Activated naive CD4-positive, alpha-beta T cell (primary cell): ENCODE data around the gene PLPPR1.
"Not testable (repeated sequence)": the region's sequence is repeated elsewhere in the genome, so short reads cannot be mapped to it uniquely, and the experiment has no call there.

Source experiments
- DNase-seq, 4 experiments: peaks; one replicate each; lab custom pipeline; 2025; lab: John Stamatoyannopoulos, UW

The PLPPR1 gene

DNA sequence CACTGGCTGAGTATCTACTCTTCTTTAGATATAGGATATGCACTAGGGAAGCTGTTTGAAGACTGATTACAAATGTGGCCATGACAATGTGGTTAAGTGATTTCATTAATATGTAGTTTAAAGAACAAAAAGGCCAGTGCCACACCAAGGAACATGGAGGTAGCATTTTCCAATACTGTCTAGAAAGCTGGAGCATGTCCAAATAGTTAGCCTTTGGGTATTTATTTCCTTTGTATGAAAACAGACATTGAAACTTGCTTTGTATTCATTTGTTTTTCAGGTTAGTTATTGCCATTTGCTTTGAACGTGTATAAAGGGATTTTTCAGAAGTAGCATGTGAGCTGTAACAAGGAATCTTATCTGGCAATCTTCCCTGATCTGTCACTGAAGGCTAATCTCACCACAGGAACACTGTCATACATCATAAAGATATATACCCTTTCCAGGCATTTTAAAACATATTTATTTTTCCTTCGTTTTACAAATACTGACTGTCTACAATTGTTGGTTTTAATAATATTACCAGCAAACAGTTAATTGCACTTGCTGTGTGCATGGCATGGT lies 93.4 kb downstream of the PLPPR1 start:
- no peak for DNase-seq

DNA sequence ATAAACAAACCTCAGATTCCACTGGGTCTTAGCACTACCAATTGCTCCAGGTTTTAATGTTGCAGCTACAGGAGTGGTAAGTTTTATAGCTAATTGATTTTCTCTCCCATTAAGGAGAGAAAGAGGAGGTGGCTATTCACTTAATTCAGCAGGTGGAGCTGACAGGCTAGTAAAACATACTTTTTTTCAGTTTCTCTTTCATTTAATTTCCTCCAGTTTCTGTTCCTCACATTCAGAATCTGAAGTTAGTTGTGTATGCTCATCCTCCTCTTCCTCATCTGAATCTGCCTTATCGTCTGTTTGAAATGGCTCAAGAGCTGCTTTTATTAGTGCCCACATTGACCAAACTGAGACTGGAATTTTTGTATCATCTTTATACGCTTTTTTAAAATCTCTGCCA lies 98.0 kb downstream of the PLPPR1 start:
- DNase-seq = no peak

DNA sequence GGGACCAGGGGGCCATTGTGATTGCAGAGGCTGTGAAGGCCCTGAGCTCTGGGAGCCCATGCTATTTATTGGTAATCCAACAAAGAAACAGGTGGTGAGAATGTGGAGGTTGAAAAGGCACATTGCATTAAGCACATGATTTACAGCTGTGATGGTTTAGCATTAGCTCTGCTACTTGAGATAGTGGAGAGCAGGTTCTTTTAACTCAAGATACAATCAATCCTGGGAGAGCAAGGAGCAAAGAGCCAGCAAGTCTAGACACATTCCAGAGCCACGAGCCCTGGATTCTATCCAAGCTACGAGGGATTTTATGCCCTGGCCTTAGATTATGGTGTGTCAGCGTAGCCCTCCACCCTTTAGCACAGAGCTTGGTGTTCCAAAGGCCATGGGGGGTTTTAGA lies 98.8 kb downstream of the PLPPR1 start:
- not testable (repeated sequence) for DNase-seq

DNA sequence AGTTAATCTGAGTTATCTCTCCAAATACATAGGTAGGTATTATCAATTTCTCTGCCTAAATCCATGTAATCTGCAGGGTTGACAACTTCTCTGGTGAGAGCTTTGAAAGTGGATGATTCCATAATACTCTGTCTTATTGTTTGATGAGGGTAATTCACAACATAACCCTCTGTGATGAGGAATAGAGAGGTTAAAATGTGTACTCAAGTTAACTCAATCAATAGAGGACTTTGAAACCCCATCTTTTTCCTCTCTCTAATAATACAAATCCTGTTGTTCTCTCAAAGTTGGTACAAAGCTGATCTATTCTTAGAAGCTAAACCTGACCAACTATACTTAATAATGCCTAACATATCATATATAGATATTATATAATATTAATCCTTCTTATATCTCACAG lies 100.1 kb downstream of the PLPPR1 start:
- no peak for DNase-seq

DNA sequence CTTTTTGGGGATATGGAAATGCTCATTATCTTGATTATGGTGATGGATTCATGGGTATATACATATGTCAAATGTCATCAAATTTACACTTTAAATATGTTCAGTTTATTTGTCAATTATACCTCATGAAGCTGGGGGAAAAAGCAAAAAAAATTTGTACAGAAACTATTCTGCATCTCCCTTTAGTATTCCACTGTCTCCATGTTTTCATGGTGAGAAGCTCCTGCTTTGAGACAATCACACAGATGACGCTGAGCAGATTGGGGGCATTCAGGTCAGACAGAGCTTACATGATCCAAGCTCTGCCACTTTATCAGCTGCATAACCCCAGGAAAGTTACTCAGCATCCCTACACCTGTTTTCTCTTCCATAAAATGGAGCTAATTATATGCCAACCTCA lies 101.5 kb downstream of the PLPPR1 start:
- no peak for DNase-seq

DNA sequence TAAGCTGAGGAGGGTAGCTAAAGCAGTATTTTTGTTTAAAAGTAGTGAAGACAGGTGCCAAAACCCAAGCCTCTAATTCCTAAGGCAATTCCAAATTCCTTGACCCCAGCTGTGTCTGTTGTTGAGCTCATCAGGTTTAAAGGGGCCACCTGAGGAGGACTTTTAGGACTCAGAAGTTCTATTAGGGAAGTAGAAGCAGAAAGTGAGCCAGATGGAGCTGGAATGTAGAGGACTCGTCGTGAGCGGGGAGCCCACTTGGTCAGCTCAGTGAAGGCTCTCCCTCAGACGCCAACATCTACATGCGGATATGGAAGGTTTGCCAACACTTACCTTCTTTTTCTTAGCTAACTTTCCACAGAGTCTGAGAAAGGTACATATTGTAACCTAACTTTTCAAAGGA lies 102.8 kb downstream of the PLPPR1 start:
- no peak for DNase-seq

DNA sequence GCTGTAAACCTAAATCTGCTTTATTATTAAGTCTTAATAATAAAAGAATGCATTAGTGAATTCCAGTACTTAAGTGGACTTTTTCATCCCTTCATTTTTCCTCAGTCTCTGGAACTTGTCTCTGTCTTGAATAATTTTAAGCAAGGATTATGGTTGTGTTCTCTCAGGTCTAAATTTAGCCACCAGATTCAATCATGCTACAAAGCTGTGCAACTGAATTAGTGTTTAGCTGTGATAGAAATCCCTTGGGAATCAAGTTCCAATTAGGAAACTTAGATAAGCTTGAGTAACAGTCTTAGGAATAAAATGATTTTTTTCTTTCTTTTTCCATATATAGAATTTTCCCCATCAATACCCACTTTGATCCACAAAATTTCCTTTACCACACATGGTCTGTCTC lies 104.3 kb downstream of the PLPPR1 start:
- no peak for DNase-seq

DNA sequence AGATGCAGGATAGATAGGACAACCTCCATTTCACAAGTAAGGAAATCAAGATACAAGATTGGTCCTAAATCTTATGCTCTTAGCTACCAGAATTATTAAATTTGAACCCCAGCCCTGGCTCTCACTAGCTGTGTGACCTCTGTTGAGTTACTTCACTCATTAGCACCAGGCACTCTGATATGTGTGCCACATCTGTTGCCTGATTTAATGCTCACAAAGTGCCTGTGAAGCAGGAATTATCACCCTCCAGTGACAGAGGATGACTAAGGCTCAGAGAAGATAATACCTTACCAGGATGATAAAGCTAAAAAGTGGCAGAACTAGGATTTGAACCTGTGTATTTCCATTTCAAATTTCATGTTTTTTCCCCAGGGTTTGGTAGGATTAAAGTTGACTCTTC lies 110.0 kb downstream of the PLPPR1 start:
- DNase-seq = no peak

DNA sequence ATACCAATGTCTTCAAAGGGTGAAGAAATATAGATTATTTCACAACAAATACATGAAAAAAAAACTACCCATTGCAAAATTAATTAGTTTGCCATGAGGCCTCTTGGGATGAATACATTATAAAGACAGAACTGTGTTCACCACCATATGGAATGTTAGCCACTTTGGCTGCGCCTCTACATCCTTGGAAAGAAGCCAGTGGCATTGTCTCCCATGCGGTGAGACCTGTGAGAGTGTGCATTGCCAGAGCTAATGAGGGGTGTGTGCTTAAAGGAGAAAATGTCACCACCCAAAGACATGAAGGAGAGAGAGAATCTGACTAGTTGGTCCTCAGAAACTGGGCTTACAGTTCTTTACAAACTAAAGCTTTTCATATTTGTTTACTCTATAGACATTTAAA lies 110.6 kb downstream of the PLPPR1 start:
- DNase-seq = no peak

DNA sequence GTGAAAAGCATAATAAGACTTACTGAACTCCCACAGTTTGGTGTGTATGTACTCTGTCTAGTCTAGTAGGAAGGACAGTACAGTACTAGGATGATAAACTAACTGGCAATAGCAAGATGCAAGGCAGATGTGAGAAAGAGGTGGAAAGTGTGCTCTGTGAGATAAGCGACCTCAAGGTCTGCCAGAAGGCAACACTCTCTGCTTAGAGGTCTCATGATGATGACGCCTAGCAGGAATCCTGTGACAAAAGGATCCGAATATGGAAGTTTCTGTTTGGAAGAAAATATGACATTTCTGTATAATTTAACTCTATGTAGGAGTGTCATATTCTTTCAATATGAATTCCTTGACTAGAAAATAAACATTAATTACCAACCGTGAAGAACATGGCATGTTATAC lies 112.2 kb downstream of the PLPPR1 start:
- DNase-seq = no peak

DNA sequence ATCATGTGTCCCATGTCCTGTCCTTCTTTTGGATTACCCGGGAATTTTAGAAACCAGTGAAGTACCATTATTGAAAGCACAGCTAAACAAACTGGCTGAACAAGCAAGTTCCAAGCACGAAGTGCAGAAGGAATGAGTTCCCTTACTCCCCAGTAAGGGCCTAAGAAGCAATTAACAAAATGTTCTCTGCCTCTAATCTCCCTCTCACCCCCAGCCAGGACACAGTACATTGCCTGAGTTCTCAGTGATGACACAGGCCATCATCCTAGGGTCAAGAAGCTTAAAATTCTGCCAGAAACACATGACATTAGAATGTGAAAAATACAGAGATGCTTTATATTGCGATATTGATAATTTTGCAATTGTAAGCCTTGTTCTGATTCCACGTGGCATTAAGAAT lies 118.0 kb downstream of the PLPPR1 start:
- no peak for DNase-seq

DNA sequence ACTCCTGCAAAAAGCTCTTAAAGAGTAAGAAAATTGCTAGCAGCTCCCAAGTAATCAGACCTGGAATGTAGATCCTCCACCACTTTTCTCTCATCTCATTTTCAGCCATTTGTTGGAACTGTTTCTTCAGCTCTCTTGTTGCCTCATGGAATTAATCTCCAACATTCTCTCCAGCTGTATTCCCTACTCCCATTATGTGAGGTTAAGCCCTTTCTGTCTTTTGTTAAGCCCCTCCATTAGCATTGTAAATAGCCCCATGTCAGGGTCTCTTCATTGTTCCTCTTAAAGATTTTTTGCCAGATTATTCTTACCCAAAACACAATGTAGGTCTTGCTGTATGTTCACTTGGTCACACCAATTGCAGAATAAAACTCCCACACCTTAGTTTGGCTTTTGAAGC lies 119.8 kb downstream of the PLPPR1 start:
- DNase-seq = no peak

DNA sequence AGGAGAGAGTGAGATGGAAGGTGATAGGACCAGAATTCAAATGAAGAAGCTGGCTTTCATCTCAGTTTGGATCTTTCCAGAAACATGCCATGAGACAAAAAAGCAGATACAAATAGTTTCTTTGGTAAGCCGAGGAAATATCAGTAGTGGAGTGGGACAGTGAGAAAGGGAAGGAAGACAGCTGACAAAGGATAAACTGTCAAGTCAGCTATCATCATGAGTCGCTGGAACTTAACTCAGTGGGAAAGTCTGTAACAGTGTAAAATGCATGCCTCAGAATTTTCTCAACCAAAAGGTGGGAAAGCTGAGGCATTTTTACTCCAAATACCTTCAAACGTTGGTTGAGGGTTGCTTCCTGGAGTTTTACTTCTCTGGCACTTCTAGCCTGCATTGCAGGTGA lies 129.8 kb downstream of the PLPPR1 start:
- DNase-seq = no peak

DNA sequence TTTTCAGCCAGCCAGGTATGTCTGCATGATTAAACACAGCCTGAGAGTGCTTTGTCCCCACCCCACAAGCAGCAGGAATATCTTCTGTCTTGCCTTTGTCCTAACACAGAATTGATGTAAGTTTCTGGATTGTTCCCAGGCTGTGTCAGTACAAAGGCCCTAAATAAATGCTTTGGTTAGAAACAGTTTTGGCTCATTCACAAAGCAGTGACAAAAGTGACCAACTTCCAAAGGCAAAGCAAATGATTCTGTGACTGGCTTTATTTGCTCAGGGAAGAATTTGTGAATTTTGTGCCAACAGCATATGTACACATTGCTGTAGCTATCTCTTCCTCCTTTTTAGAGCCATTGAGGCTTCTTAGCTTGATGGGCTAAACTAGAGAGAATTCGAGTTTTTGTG lies 133.7 kb downstream of the PLPPR1 start:
- DNase-seq = no peak

DNA sequence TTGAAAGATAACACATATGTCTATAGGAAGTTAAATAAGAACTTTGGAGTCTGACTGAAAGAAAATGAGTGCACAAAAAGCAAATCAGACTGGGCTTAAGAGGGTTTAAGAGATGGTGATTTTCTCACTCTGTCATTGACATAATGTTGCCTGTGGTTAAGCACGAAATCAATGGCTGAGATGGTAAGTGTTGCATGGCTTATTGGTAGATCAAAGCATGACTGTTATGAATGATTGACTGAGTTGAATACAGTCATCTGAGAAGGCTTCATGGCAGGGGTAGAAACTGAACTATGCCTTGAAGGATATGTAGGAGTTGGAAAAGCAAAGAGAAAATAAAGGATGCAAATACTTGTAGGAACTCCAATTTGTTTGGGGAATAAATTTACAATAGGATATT lies 136.6 kb downstream of the PLPPR1 start:
- DNase-seq = no peak

DNA sequence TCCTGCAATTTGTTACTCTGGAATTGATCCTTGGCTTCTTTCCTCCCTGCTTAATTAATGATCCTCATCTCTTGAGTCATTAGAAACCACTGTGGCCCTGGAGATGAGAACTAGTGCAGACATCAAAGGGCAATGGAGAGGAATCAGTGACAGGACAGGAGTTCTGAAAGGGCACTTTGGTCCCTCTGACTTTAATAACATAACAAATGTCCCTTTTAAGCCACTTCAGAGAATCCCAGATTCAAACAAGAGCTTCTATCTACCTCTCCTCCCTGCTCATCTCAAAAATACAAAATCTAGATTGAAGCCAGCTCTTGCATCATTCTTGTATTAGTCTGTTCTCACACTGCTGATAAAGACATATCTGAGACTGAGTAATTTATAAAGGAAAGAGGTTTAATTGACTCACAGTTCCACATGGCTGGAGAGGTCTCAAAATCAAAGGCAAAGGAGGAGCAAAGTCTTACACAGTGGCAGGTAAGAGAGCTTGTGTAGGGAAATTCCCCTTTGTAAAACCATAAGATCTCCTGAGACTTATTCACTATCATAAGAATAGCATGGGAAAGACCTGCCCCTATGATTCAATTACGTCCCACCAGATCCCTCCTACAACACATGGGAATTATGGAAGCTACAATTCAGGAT lies 139.1 kb downstream of the PLPPR1 start:
- no peak for DNase-seq

DNA sequence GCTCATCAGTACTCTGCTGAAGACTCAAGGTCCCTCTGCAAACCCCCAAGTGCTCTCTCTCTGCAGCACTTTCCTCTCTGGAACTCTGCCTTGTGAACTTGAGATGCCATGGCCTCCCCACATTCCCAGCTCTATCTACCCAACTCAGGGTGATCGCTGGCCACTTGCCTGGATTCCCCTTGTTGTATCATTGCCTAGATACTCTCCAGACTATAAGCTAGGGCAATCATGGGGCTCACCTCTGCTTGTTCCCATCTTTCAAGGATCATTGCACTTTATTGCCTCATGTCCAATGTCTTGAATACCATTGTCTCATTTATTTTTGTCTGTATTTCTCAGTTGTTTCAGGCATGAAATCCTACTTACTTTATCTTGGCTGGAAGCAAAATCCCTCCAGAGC lies 144.1 kb downstream of the PLPPR1 start:
- no peak for DNase-seq

DNA sequence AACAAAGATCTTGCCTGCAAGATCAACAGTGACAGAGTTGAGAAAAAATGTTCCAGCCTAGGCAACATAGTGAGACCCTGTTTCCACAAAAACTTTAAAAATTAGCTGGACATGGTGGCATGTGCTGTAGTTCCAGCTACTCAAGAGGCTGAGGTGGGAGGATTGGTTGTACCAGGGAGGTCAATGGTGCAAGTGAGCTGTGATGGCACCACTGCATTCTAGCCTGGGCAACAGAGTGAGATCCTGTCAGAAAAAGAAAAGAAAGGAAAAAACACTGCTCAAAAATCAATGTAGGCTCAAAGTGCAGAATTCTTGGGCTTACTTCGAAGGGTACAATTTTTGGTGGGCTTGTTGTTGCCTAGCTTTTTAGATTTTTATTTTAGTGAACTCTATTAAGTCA lies 145.4 kb downstream of the PLPPR1 start:
- no peak for DNase-seq

DNA sequence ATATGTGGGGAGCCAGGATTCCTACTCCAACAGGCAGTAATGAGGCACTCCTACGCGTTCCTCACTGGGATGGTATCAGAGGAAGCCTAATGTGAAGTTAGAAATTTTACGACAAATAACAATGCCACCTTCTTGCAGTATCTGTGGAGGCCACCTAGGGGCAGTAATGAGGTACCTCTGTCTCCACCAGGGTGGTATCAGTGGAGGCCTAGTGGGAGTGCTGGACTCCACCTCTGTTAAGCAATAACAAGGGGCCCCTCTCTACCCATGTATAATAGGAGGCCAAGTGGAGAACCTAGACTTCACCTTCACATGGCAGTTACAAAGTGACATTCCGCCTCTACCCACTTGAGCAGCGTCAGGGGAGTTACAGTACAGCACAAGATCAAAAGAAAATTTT lies 147.9 kb downstream of the PLPPR1 start:
- no peak for DNase-seq

DNA sequence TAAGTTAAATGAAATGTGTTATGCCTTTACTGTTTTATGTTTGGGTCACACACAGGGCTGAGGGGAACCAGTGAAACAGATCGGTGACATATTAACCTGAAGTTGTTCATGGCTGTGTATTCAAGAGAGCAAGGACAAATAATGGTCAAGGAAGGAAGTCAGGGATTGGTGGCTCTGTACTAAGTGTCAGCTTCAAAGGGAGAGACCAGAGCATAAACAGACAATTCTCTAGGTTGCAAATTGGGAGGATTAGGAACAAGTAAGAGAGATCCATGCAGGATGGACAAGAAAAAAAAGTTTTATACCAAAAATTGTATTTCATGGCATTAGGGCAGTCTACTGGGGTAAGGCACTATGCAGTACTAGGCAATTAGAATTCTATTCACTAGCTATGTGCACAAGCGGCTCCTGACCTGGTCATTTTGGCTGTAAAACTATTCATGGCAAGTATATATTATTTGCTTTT lies 156.3 kb downstream of the PLPPR1 start:
- no peak for DNase-seq

DNA sequence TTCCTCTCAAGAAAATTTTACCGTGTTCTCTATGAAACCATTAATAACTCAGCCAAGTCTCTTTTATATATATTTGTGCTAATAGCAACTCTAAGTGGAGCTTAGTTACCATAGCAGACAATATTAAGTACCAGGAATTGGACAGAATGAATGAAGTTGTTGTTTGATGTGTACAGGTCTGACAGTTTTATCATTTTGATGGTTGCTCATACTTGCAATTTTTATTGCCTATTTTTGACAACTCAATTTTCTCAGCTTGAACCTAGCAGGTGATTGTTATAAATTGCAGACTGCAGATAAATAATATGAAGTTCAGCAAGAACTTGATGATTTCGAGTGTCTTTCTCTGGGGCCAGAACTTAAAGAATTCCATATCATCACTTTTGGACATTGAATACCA lies 163.2 kb downstream of the PLPPR1 start:
- DNase-seq = no peak

DNA sequence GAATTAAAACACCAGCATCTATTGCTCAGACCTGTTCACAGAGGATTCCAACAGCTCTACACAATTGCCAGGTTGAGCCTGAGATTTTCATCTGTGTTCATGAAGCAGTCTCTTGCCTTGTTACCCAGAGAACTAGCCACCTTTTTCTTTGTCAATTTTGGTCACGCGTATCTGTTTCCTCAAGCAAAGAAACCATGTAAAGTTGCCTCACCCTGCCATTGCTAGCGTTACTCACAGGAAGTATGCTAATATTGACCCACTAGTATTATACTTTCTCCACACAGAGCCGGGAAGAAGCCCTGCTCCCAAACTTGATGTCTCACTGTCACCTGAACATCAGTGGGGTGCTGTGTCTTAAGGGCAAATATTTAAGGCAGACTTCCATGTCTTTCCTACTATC lies 168.5 kb downstream of the PLPPR1 start:
- no peak for DNase-seq

DNA sequence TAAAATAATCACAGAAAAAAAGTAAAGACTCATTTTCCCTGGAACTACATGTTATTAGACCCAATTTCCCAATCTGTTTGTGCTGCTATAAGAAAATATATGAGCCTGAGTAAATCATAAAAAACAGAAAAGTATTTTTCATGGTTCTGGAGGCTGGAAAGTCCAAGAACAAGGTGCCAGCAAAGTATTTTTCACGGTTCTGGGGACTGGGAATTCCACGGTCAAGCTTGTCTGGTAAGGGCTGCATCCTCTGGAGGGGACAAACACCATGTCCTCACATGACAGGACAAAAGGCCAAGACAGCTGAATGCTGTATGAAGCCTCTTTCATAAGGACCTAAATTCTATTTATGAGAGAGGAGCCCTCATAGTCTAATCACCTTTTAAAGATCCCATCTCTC lies 172.3 kb downstream of the PLPPR1 start:
- no peak for DNase-seq

DNA sequence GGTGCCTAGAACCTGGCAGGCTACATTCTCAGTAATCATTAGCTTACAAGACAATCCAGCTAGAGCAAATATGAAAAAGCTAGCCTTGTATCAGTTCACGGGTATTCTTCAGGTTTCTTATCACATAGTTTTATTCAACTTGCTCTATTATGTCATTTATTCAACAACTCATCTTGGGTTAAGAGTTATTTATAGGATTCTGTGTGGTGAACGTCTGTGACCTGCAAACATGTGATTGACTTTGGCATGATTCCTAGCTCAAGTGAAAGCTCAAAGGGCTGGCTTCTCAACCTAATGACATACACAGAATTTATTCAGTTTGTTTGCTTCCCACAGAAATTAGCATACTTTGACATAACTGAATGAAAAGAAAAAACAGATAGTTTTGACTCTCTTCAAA lies 173.1 kb downstream of the PLPPR1 start:
- no peak for DNase-seq
